Neural progenitor cell (in vitro differentiated cells): ENCODE data around the gene NCAN. TPM values are rescaled to one million over a fixed set of nuclear protein-coding genes. Genes with fewer than 3 reads are reported as not detected.

ENCODE experiments used
- DNase-seq: peaks from one replicate; pipeline ENCODE4 v3.0.0-alpha.2; 2016; ENCODE audit warnings: low spot score
- H2AFZ ChIP-seq: fragments of 200-600 bp; sonication (generic); replicated peaks from 2 replicates; pipeline ENCODE4 v1.6.1; 2016; ENCODE audit warnings: antibody characterized with exemption
- H3F3A ChIP-seq: fragments of 200-600 bp; sonication (generic); 2 replicates; pipeline ENCODE4 v1.6.1; 2016; ENCODE audit warnings: antibody characterized with exemption, low read depth
- H3K27ac ChIP-seq: fragments of 200-600 bp; sonication (generic); 2 replicates; pipeline ENCODE4 v1.5.1; 2016; ENCODE audit warnings: mild to moderate bottlenecking
- H3K27me3 ChIP-seq: fragments of 200-600 bp; sonication (generic); 2 replicates; pipeline ENCODE4 v1.6.1; 2016; ENCODE audit warnings: mild to moderate bottlenecking, moderate library complexity
- H3K36me3 ChIP-seq: fragments of 200-600 bp; sonication (generic); 2 replicates; pipeline ENCODE4 v1.5.1; 2016
- H3K4me1 ChIP-seq: fragments of 200-600 bp; sonication (generic); 2 replicates; pipeline ENCODE4 v1.6.1; 2016; ENCODE audit warnings: mixed run types
- H3K4me2 ChIP-seq: fragments of 200-600 bp; sonication (generic); 2 replicates; pipeline ENCODE4 v1.6.1; 2016
- H3K4me3 ChIP-seq: fragments of 200-600 bp; sonication (generic); 2 replicates; pipeline ENCODE4 v1.5.1; 2016
- H3K79me2 ChIP-seq: fragments of 200-600 bp; sonication (generic); 2 replicates; pipeline ENCODE4 v1.6.1; 2016; ENCODE audit warnings: low read depth
- H3K9ac ChIP-seq: fragments of 200-600 bp; sonication (generic); 2 replicates; pipeline ENCODE4 v1.6.1; 2016
- H3K9me3 ChIP-seq: fragments of 200-600 bp; sonication (generic); 2 replicates; pipeline ENCODE4 v1.5.1; 2016; ENCODE audit warnings: low read depth
- H4K20me1 ChIP-seq: fragments of 200-600 bp; sonication (generic); 2 replicates; pipeline ENCODE4 v1.6.1; 2016; ENCODE audit warnings: low read depth
- H3K27ac Mint-ChIP-seq: 3 replicates; pipeline ENCODE4 v1.8.0; 2021; ENCODE audit warnings: mixed read lengths
- H3K27me3 Mint-ChIP-seq: 2 replicates; pipeline ENCODE4 v1.8.0; 2022; ENCODE audit warnings: low read depth, mild to moderate bottlenecking, inconsistent platforms, moderate library complexity, mixed read lengths; ENCODE audit not compliant: insufficient read depth
- H3K36me3 Mint-ChIP-seq: 3 replicates; pipeline ENCODE4 v1.8.0; 2021; ENCODE audit warnings: mixed read lengths
- H3K4me1 Mint-ChIP-seq: 3 replicates; pipeline ENCODE4 v1.8.0; 2021; ENCODE audit warnings: mixed read lengths
- H3K4me3 Mint-ChIP-seq: 3 replicates; pipeline ENCODE4 v1.8.0; 2021; ENCODE audit warnings: mild to moderate bottlenecking, moderate library complexity, mixed read lengths
- H3K9me3 Mint-ChIP-seq: 3 replicates; pipeline ENCODE4 v1.8.0; 2020; ENCODE audit warnings: mixed read lengths
- CTCF ChIP-seq: fragments of 200-600 bp; sonication (generic); IDR thresholded peaks from 2 replicates; pipeline ENCODE4 v1.5.1; 2017; ENCODE audit warnings: antibody characterized with exemption, mild to moderate bottlenecking
- EZH2 ChIP-seq: fragments of 200-600 bp; sonication (generic); IDR thresholded peaks from 2 replicates; pipeline ENCODE4 v1.6.1; 2017; ENCODE audit warnings: antibody characterized with exemption, mild to moderate bottlenecking, moderate library complexity
- EZH2phosphoT487 ChIP-seq: fragments of 200-600 bp; sonication (generic); IDR thresholded peaks from 2 replicates; pipeline ENCODE4 v1.6.1; 2017; ENCODE audit warnings: antibody characterized with exemption
- total RNA-seq: library from RNA; depleted of rRNA; stranded (reverse); fragments of >200 nt; gene quantifications from 2 replicates; pipeline ENCODE4 v1.2.3, GENCODE V29; 2015; ENCODE audit warnings: low replicate concordance

Gene NCAN
- total RNA-seq, 1 donor from 2014 or later: 4.8 TPM

GRCh38 chr19:19258589-19259338 lies 47.0 kb downstream of the NCAN start:
- Histone ChIP-seq H4K20me1 (no peaks in the 10 kb centered on the region), H3K27me3 (peaks cover 38% of the 10 kb centered on the region), H3K27ac (no peak overlapping the region), H3K36me3 (no peaks in the 10 kb centered on the region), H3K4me2 (no peak overlapping the region), H3K79me2 (no peaks in the 10 kb centered on the region), H3F3A (peaks cover 28% of the 10 kb centered on the region), H2AFZ (no peak overlapping the region), H3K4me3 (no peak overlapping the region), H3K9me3 (no peaks in the 10 kb centered on the region), H3K4me1 (peaks cover 8% of the 10 kb centered on the region), H3K9ac (no peak overlapping the region)
- Mint-ChIP-seq H3K36me3 (peaks cover 7% of the 10 kb centered on the region), H3K9me3 (peaks cover 15% of the 10 kb centered on the region), H3K27ac (no peak overlapping the region), H3K27me3 (peaks cover 35% of the 10 kb centered on the region), H3K4me1 (peaks cover 29% of the 10 kb centered on the region), H3K4me3 (no peak overlapping the region)
- TF ChIP-seq EZH2: no peak
- TF ChIP-seq EZH2phosphoT487: no peak
- no peak for TF ChIP-seq CTCF
- no peak for DNase-seq

GRCh38 chr19:19259741-19260140 lies 48.0 kb downstream of the NCAN start:
- H3K27ac ChIP-seq: no peak overlapping the region
- H3K4me1 ChIP-seq: peaks cover 8% of the 10 kb centered on the region
- Mint-ChIP-seq H3K4me3 (peak overlapping the region; percentile 57), H3K27me3 (peaks cover 40% of the 10 kb centered on the region), H3K27ac (peak overlapping the region; percentile 90), H3K9me3 (peaks cover 15% of the 10 kb centered on the region), H3K36me3 (peaks cover 7% of the 10 kb centered on the region), H3K4me1 (peaks cover 29% of the 10 kb centered on the region)
- peaks cover 34% of the 10 kb centered on the region for H3K27me3 ChIP-seq
- H4K20me1 ChIP-seq: no peaks in the 10 kb centered on the region
- no peaks in the 10 kb centered on the region for H3K9me3 ChIP-seq
- H3K4me2 ChIP-seq: no peak overlapping the region
- H3K36me3 ChIP-seq: no peaks in the 10 kb centered on the region
- H3K79me2 ChIP-seq: no peaks in the 10 kb centered on the region
- H2AFZ ChIP-seq: no peak overlapping the region
- peaks cover 28% of the 10 kb centered on the region for H3F3A ChIP-seq
- TF ChIP-seq EZH2phosphoT487: no peak
- no peak for TF ChIP-seq CTCF
- H3K4me3 ChIP-seq: no peak overlapping the region
- peak; percentile 56 for DNase-seq
- no peak overlapping the region for H3K9ac ChIP-seq

GRCh38 chr19:19260417-19261214 lies 48.9 kb downstream of the NCAN start:
- H2AFZ ChIP-seq: peak overlapping the region; percentile 98
- no peaks in the 10 kb centered on the region for H3K79me2 ChIP-seq
- Mint-ChIP-seq H3K4me1 (peaks cover 27% of the 10 kb centered on the region), H3K36me3 (peaks cover 7% of the 10 kb centered on the region), H3K9me3 (peaks cover 15% of the 10 kb centered on the region), H3K27me3 (peaks cover 44% of the 10 kb centered on the region), H3K27ac (no peak overlapping the region), H3K4me3 (peak overlapping the region; percentile 74)
- no peak overlapping the region for H3K9ac ChIP-seq
- peaks cover 8% of the 10 kb centered on the region for H3K4me1 ChIP-seq
- peak overlapping the region; percentile 90 for H3K4me2 ChIP-seq
- DNase-seq: no peak
- no peak overlapping the region for H3K27ac ChIP-seq
- H3F3A ChIP-seq: peaks cover 28% of the 10 kb centered on the region
- TF ChIP-seq EZH2phosphoT487: no peak
- TF ChIP-seq CTCF: no peak
- no peak for TF ChIP-seq EZH2
- peak overlapping the region; percentile 60 for H3K4me3 ChIP-seq
- H3K27me3 ChIP-seq: peaks cover 30% of the 10 kb centered on the region
- no peaks in the 10 kb centered on the region for H3K9me3 ChIP-seq
- H4K20me1 ChIP-seq: no peaks in the 10 kb centered on the region
- no peaks in the 10 kb centered on the region for H3K36me3 ChIP-seq
